Measurements from ENCODE around the gene CHID1.

The CHID1 gene

GRCh38 chr11:850775-851763, 59.5 kb downstream of the CHID1 start:
- DNase-seq (ENCODE audit: insufficient read length) (no peak), FAIRE-seq (no peak)

GRCh38 chr11:849951-850774, 60.4 kb downstream of the CHID1 start:
- FAIRE-seq (no peak), DNase-seq (ENCODE audit: insufficient read length) (no peak)
- TF ChIP-seq TAF1 (IDR thresholded peaks at IDR 0.05; ENCODE audit: borderline replicate concordance, low read depth, low read length) (no peak), POLR2AphosphoS5 (IDR thresholded peaks at IDR 0.05; ENCODE audit: low read depth, low read length) (no peak), POLR2A (IDR thresholded peaks at IDR 0.05; ENCODE audit: low read depth, low read length) (no peak)

More at GRCh38 chr11:850775-851763, 59.5 kb downstream of the CHID1 start:
- no peak for TF ChIP-seq POLR2AphosphoS5 (IDR thresholded peaks at IDR 0.05; ENCODE audit: low read depth, low read length)
- TF ChIP-seq POLR2A (IDR thresholded peaks at IDR 0.05; ENCODE audit: low read depth, low read length) = no peak
- no peak for TF ChIP-seq TAF1 (IDR thresholded peaks at IDR 0.05; ENCODE audit: borderline replicate concordance, low read depth, low read length)

GRCh38 chr11:849104-849824, 61.3 kb downstream of the CHID1 start:
- DNase-seq (ENCODE audit: insufficient read length) = no peak
- no peak for FAIRE-seq
- TF ChIP-seq POLR2A (IDR thresholded peaks at IDR 0.05; ENCODE audit: low read depth, low read length) = no peak
- TF ChIP-seq TAF1 (IDR thresholded peaks at IDR 0.05; ENCODE audit: borderline replicate concordance, low read depth, low read length) = no peak
- TF ChIP-seq POLR2AphosphoS5 (IDR thresholded peaks at IDR 0.05; ENCODE audit: low read depth, low read length) = no peak

- peak; percentile 42 for FAIRE-seq
- no peak for TF ChIP-seq POLR2A (IDR thresholded peaks at IDR 0.05; ENCODE audit: low read depth, low read length)
- no peak for TF ChIP-seq TAF1 (IDR thresholded peaks at IDR 0.05; ENCODE audit: borderline replicate concordance, low read depth, low read length)
- no peak for TF ChIP-seq POLR2AphosphoS5 (IDR thresholded peaks at IDR 0.05; ENCODE audit: low read depth, low read length)
- peak; percentile 94 for DNase-seq (ENCODE audit: insufficient read length)
Measured at GRCh38 chr11:848380-848931, 62.2 kb downstream of the CHID1 start.

GRCh38 chr11:847876-848275, 62.7 kb downstream of the CHID1 start:
- TF ChIP-seq POLR2A (IDR thresholded peaks at IDR 0.05; ENCODE audit: low read depth, low read length) (no peak), POLR2AphosphoS5 (IDR thresholded peaks at IDR 0.05; ENCODE audit: low read depth, low read length) (no peak), TAF1 (IDR thresholded peaks at IDR 0.05; ENCODE audit: borderline replicate concordance, low read depth, low read length) (no peak)
- no peak for DNase-seq (ENCODE audit: insufficient read length)
- no peak for FAIRE-seq

GRCh38 chr11:846496-847098, 64.0 kb downstream of the CHID1 start:
- FAIRE-seq (peak; percentile 14), DNase-seq (ENCODE audit: insufficient read length) (no peak)
- TF ChIP-seq POLR2A (IDR thresholded peaks at IDR 0.05; ENCODE audit: low read depth, low read length) (no peak), POLR2AphosphoS5 (IDR thresholded peaks at IDR 0.05; ENCODE audit: low read depth, low read length) (no peak), TAF1 (IDR thresholded peaks at IDR 0.05; ENCODE audit: borderline replicate concordance, low read depth, low read length) (no peak)

GRCh38 chr11:845872-846495, 64.6 kb downstream of the CHID1 start:
- FAIRE-seq = no peak
- TF ChIP-seq POLR2AphosphoS5 (IDR thresholded peaks at IDR 0.05; ENCODE audit: low read depth, low read length) = no peak
- no peak for TF ChIP-seq TAF1 (IDR thresholded peaks at IDR 0.05; ENCODE audit: borderline replicate concordance, low read depth, low read length)
- no peak for TF ChIP-seq POLR2A (IDR thresholded peaks at IDR 0.05; ENCODE audit: low read depth, low read length)
- DNase-seq (ENCODE audit: insufficient read length) = no peak

GRCh38 chr11:844693-845644, 65.6 kb downstream of the CHID1 start:
- DNase-seq (ENCODE audit: insufficient read length) (no peak), FAIRE-seq (peak; percentile 21)
- TF ChIP-seq TAF1 (IDR thresholded peaks at IDR 0.05; ENCODE audit: borderline replicate concordance, low read depth, low read length) = no peak

Data from GM12892 (cell line).